ENCODE measurements around the gene NR2C2AP. TPM values are rescaled to one million over a fixed set of nuclear protein-coding genes. Genes with fewer than 3 reads are reported as not detected.

The NR2C2AP gene
- total RNA-seq, 1 donor from 2014 or later, result 15.2 TPM

GRCh38 chr19:19227217-19227616, 24.0 kb upstream of the NR2C2AP start:
- Mint-ChIP-seq H3K36me3 (no peaks in the 10 kb centered on the region), H3K9me3 (no peaks in the 10 kb centered on the region), H3K27me3 (peaks cover 59% of the 10 kb centered on the region), H3K4me1 (ENCODE audit: unreplicated experiment) (no peaks in the 10 kb centered on the region), H3K4me3 (no peak overlapping the region), H3K27ac (no peak overlapping the region)
- TF ChIP-seq, protein P1, sequence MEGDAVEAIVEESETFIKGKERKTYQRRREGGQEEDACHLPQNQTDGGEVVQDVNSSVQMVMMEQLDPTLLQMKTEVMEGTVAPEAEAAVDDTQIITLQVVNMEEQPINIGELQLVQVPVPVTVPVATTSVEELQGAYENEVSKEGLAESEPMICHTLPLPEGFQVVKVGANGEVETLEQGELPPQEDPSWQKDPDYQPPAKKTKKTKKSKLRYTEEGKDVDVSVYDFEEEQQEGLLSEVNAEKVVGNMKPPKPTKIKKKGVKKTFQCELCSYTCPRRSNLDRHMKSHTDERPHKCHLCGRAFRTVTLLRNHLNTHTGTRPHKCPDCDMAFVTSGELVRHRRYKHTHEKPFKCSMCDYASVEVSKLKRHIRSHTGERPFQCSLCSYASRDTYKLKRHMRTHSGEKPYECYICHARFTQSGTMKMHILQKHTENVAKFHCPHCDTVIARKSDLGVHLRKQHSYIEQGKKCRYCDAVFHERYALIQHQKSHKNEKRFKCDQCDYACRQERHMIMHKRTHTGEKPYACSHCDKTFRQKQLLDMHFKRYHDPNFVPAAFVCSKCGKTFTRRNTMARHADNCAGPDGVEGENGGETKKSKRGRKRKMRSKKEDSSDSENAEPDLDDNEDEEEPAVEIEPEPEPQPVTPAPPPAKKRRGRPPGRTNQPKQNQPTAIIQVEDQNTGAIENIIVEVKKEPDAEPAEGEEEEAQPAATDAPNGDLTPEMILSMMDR (conservative IDR thresholded peaks at IDR 0.05), result no peak
- no peak for DNase-seq (ENCODE audit: extremely low spot score, unreplicated experiment)

GRCh38 chr19:19226663-19227062, 23.4 kb upstream of the NR2C2AP start:
- Mint-ChIP-seq H3K4me1 (ENCODE audit: unreplicated experiment) (no peaks in the 10 kb centered on the region), H3K36me3 (no peaks in the 10 kb centered on the region), H3K27me3 (peaks cover 56% of the 10 kb centered on the region), H3K9me3 (no peaks in the 10 kb centered on the region), H3K27ac (no peak overlapping the region), H3K4me3 (no peak overlapping the region)
- no peak for DNase-seq (ENCODE audit: extremely low spot score, unreplicated experiment)
- TF ChIP-seq, protein P1 (conservative IDR thresholded peaks at IDR 0.05), result no peak

- H3K4me3 Mint-ChIP-seq, result no peak overlapping the region
- no peaks in the 10 kb centered on the region for H3K9me3 Mint-ChIP-seq
- H3K27ac Mint-ChIP-seq, result no peak overlapping the region
- TF ChIP-seq, protein P1 (conservative IDR thresholded peaks at IDR 0.05), result no peak
- no peaks in the 10 kb centered on the region for H3K36me3 Mint-ChIP-seq
- H3K27me3 Mint-ChIP-seq, result peaks cover 56% of the 10 kb centered on the region
- no peak for DNase-seq (ENCODE audit: extremely low spot score, unreplicated experiment)
- no peaks in the 10 kb centered on the region for H3K4me1 Mint-ChIP-seq (ENCODE audit: unreplicated experiment)
Observed at GRCh38 chr19:19226204-19226603, 23.0 kb upstream of the NR2C2AP start.

GRCh38 chr19:19224852-19225494, 21.8 kb upstream of the NR2C2AP start:
- Mint-ChIP-seq H3K9me3 (no peaks in the 10 kb centered on the region), H3K36me3 (no peaks in the 10 kb centered on the region), H3K27me3 (peaks cover 53% of the 10 kb centered on the region), H3K4me3 (peak overlapping the region; percentile 69), H3K27ac (no peak overlapping the region), H3K4me1 (ENCODE audit: unreplicated experiment) (no peaks in the 10 kb centered on the region)
- no peak for DNase-seq (ENCODE audit: extremely low spot score, unreplicated experiment)
- TF ChIP-seq, protein P1 (conservative IDR thresholded peaks at IDR 0.05), result peak; percentile 74

- Mint-ChIP-seq H3K4me1 (ENCODE audit: unreplicated experiment) (no peaks in the 10 kb centered on the region), H3K27ac (no peak overlapping the region), H3K4me3 (no peak overlapping the region), H3K9me3 (no peaks in the 10 kb centered on the region), H3K36me3 (no peaks in the 10 kb centered on the region), H3K27me3 (peaks cover 52% of the 10 kb centered on the region)
- no peak for DNase-seq (ENCODE audit: extremely low spot score, unreplicated experiment)
- TF ChIP-seq, protein P1 (conservative IDR thresholded peaks at IDR 0.05), result no peak
Observed at GRCh38 chr19:19224150-19224851, 21.1 kb upstream of the NR2C2AP start.

Data from type B pancreatic cell (in vitro differentiated cells).